ENCODE measurements around the gene SLC35F4. TPM values are rescaled to one million over a fixed set of nuclear protein-coding genes. Genes with fewer than 3 reads are reported as not detected.

The SLC35F4 gene
- total and polyA plus RNA-seq, 2 of the 8 experiments (the other 6 are each of a cell fraction or from before 2014, with no cell fraction given) = not detected

GRCh38 chr14:57816568-57817284 lies 49.2 kb downstream of the SLC35F4 start (continued):
- TF ChIP-seq, protein P1, sequence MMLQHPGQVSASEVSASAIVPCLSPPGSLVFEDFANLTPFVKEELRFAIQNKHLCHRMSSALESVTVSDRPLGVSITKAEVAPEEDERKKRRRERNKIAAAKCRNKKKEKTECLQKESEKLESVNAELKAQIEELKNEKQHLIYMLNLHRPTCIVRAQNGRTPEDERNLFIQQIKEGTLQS (IDR thresholded peaks at IDR 0.05; ENCODE audit: insufficient read depth, low read depth, low read length) = no peak
- TF ChIP-seq, protein P2, sequence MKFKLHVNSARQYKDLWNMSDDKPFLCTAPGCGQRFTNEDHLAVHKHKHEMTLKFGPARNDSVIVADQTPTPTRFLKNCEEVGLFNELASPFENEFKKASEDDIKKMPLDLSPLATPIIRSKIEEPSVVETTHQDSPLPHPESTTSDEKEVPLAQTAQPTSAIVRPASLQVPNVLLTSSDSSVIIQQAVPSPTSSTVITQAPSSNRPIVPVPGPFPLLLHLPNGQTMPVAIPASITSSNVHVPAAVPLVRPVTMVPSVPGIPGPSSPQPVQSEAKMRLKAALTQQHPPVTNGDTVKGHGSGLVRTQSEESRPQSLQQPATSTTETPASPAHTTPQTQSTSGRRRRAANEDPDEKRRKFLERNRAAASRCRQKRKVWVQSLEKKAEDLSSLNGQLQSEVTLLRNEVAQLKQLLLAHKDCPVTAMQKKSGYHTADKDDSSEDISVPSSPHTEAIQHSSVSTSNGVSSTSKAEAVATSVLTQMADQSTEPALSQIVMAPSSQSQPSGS (IDR thresholded peaks at IDR 0.05; ENCODE audit: low read length) = no peak
- TF ChIP-seq SUZ12 (IDR thresholded peaks at IDR 0.05; ENCODE audit: low read length) = no peak
